Calu3 (cell line): ENCODE measurements around the gene MACROD2. TPM values are rescaled to one million over a fixed set of nuclear protein-coding genes. Genes with fewer than 3 reads are reported as not detected.

Experiments
- BruUV-seq: library from RNA; stranded (reverse); fragments of 400-500 nt; replicated peaks from 2 replicates; lab custom pipeline; 2021; lab: Mats Ljungman, UMichigan
- CTCF ChIA-PET: fragments of 300-600 bp; sonication (Branson Sonifier 250); formaldehyde crosslinking; loops from one replicate; lab custom pipeline; 2022; ENCODE audit warnings: antibody characterized with exemption; lab: Charles Lee
- DNase-seq: peaks from one replicate; pipeline ENCODE4 v3.0.0; 2022
- H3K27ac Mint-ChIP-seq: one replicate; pipeline ENCODE4 v1.8.0; 2022; ENCODE audit warnings: mixed read lengths; ENCODE audit not compliant: unreplicated experiment
- H3K27me3 Mint-ChIP-seq: one replicate; pipeline ENCODE4 v1.8.0; 2022; ENCODE audit warnings: mixed read lengths; ENCODE audit not compliant: unreplicated experiment
- H3K36me3 Mint-ChIP-seq: one replicate; pipeline ENCODE4 v1.8.0; 2022; ENCODE audit warnings: mild to moderate bottlenecking, moderate library complexity, mixed read lengths; ENCODE audit not compliant: insufficient read depth, unreplicated experiment
- H3K4me1 Mint-ChIP-seq: one replicate; pipeline ENCODE4 v1.8.0; 2022; ENCODE audit warnings: mild to moderate bottlenecking, low read depth, mixed read lengths; ENCODE audit not compliant: unreplicated experiment
- H3K4me3 Mint-ChIP-seq: one replicate; pipeline ENCODE4 v1.8.0; 2022; ENCODE audit warnings: mild to moderate bottlenecking, low read depth, moderate library complexity, mixed read lengths; ENCODE audit not compliant: unreplicated experiment
- H3K9me3 Mint-ChIP-seq: one replicate; pipeline ENCODE4 v1.8.0; 2022; ENCODE audit warnings: low read depth, mixed read lengths; ENCODE audit not compliant: unreplicated experiment
- CTCF ChIP-seq: fragments of 200-600 bp; IDR thresholded peaks from one replicate; pipeline ENCODE4 v1.8.0; 2022; ENCODE audit warnings: antibody characterized with exemption; ENCODE audit not compliant: unreplicated experiment
- intact Hi-C: fragments of 100-400 bp; cut with micrococcal nuclease; formaldehyde crosslinking; loops from one replicate; pipeline ENCODE4 v1.10.0; 2022; ENCODE audit not compliant: unreplicated experiment
- total RNA-seq: library from RNA; stranded (reverse); gene quantifications from 2 replicates; pipeline ENCODE4 v1.2.3, GENCODE V29; 2022

MACROD2 gene
- total RNA-seq, 1 experiment from 2014 or later, result 29.4 TPM

GRCh38 chr20:14914633-14915032 is 919.3 kb downstream of the MACROD2 start:
- Mint-ChIP-seq H3K4me3 (no peak overlapping the region), H3K27me3 (no peaks in the 10 kb centered on the region), H3K4me1 (no peaks in the 10 kb centered on the region), H3K27ac (no peak overlapping the region), H3K36me3 (no peaks in the 10 kb centered on the region), H3K9me3 (no peaks in the 10 kb centered on the region)
- BruUV-seq, result no TSS peak
- intact Hi-C loops, result no loop called here
- CTCF ChIA-PET, result no interaction called here
- no peak for DNase-seq
- TF ChIP-seq CTCF, result no peak

GRCh38 chr20:14915356-14915755 is 920.0 kb downstream of the MACROD2 start:
- no peak for TF ChIP-seq CTCF
- no peak for DNase-seq
- no TSS peak for BruUV-seq
- no peak overlapping the region for H3K27ac Mint-ChIP-seq
- no peaks in the 10 kb centered on the region for H3K27me3 Mint-ChIP-seq
- no peaks in the 10 kb centered on the region for H3K36me3 Mint-ChIP-seq
- H3K9me3 Mint-ChIP-seq, result no peaks in the 10 kb centered on the region
- no peak overlapping the region for H3K4me3 Mint-ChIP-seq
- CTCF ChIA-PET, result no interaction called here
- no peaks in the 10 kb centered on the region for H3K4me1 Mint-ChIP-seq
- intact Hi-C loops, result no loop called here

- no peak for TF ChIP-seq CTCF
- Mint-ChIP-seq H3K9me3 (no peaks in the 10 kb centered on the region), H3K27ac (no peak overlapping the region), H3K27me3 (no peaks in the 10 kb centered on the region), H3K4me3 (no peak overlapping the region), H3K4me1 (no peaks in the 10 kb centered on the region), H3K36me3 (no peaks in the 10 kb centered on the region)
- no TSS peak for BruUV-seq
- intact Hi-C loops, result no loop called here
- no peak for DNase-seq
- CTCF ChIA-PET, result no interaction called here
These were observed 921.1 kb downstream of the MACROD2 start for GRCh38 chr20:14916360-14916920.

- Mint-ChIP-seq H3K27me3 (no peaks in the 10 kb centered on the region), H3K4me1 (no peaks in the 10 kb centered on the region), H3K36me3 (no peaks in the 10 kb centered on the region), H3K9me3 (no peaks in the 10 kb centered on the region), H3K4me3 (no peak overlapping the region), H3K27ac (no peak overlapping the region)
- DNase-seq, result no peak
- CTCF ChIA-PET, result no interaction called here
- TF ChIP-seq CTCF, result no peak
- BruUV-seq, result no TSS peak
- intact Hi-C loops, result no loop called here
These were observed 923.0 kb downstream of the MACROD2 start for GRCh38 chr20:14918281-14918680.
